ENCODE data around the gene TTC33. TPM values are rescaled to one million over a fixed set of nuclear protein-coding genes. Genes with fewer than 3 reads are reported as not detected.
A peak's percentile ranks its signal among the peaks of the same experiment; 100 is the strongest.
"Not testable (repeated sequence)": the region's sequence is repeated elsewhere in the genome, so short reads cannot be mapped to it uniquely, and the experiment has no call there.

TTC33 gene
- polyA plus RNA-seq, 5 donors, result 20.1 to 44.6 (median 36.1) TPM

- DNase-seq, result peak; percentile 84 to 87
Observed at GRCh38 chr5:40572937-40573336, 182.8 kb downstream of the TTC33 start.

- DNase-seq, result no peak
Observed at GRCh38 chr5:40572391-40572790, 183.4 kb downstream of the TTC33 start.

GRCh38 chr5:40571729-40572128, 184.0 kb downstream of the TTC33 start:
- DNase-seq, result no peak

GRCh38 chr5:40570408-40571129, 185.2 kb downstream of the TTC33 start:
- no peak for DNase-seq

- peak in 1 of 2 donors; percentile 44 for DNase-seq
Observed at GRCh38 chr5:40569546-40570270, 186.1 kb downstream of the TTC33 start.

GRCh38 chr5:40568548-40568947, 187.2 kb downstream of the TTC33 start:
- no peak for DNase-seq

GRCh38 chr5:40563173-40563572, 192.6 kb downstream of the TTC33 start:
- DNase-seq, result not testable (repeated sequence)

- DNase-seq, result no peak
Observed at GRCh38 chr5:40560474-40561110, 195.2 kb downstream of the TTC33 start.

- no peak for DNase-seq
Observed at GRCh38 chr5:40559306-40559705, 196.5 kb downstream of the TTC33 start.

- DNase-seq, result no peak
Observed at GRCh38 chr5:40557501-40557900, 198.3 kb downstream of the TTC33 start.

GRCh38 chr5:40556811-40557210, 198.9 kb downstream of the TTC33 start:
- DNase-seq, result no peak

- no peak for DNase-seq
Observed at GRCh38 chr5:40555886-40556285, 199.9 kb downstream of the TTC33 start.

GRCh38 chr5:40554813-40555212, 200.9 kb downstream of the TTC33 start:
- DNase-seq, result no peak

GRCh38 chr5:40554054-40554453, 201.7 kb downstream of the TTC33 start:
- no peak for DNase-seq

- no peak for DNase-seq
Observed at GRCh38 chr5:40552981-40553380, 202.8 kb downstream of the TTC33 start.

- DNase-seq, result peak in 1 of 2 donors; percentile 51
Observed at GRCh38 chr5:40551496-40552491, 204.0 kb downstream of the TTC33 start.

GRCh38 chr5:40550481-40550880, 205.3 kb downstream of the TTC33 start:
- DNase-seq, result no peak

GRCh38 chr5:40549616-40550015, 206.1 kb downstream of the TTC33 start:
- DNase-seq, result no peak

GRCh38 chr5:40547994-40548575, 207.7 kb downstream of the TTC33 start:
- DNase-seq, result no peak

- no peak for DNase-seq
Observed at GRCh38 chr5:40547557-40547956, 208.2 kb downstream of the TTC33 start.

- no peak for DNase-seq
Observed at GRCh38 chr5:40540301-40540700, 215.5 kb downstream of the TTC33 start.

All from right lung (tissue), 5 donors.